Ascending aorta (tissue), 2 donors: Measurements from ENCODE around the gene PDE4B. TPM values are rescaled to one million over a fixed set of nuclear protein-coding genes. Genes with fewer than 3 reads are reported as not detected.

Source experiments
- DNase-seq, 2 donors: peaks; one replicate each; pipeline ENCODE4 v3.0.0-alpha.2; 2019; ENCODE audit warnings: low spot score in 2 of 2
- H3K27ac ChIP-seq, 2 donors: fragments of 200-600 bp; sonication (generic); one replicate each; pipeline ENCODE4 v1.5.1; 2016 to 2017; ENCODE audit warnings: mild to moderate bottlenecking in 1 of 2
- H3K27me3 ChIP-seq: fragments of 200-600 bp; sonication (generic); one replicate; pipeline ENCODE4 v1.5.1; 2017
- H3K36me3 ChIP-seq, 2 donors: fragments of 200-600 bp; sonication (generic); one replicate each; pipeline ENCODE4 v1.5.1; 2016
- H3K4me1 ChIP-seq, 2 donors: fragments of 200-600 bp; sonication (generic); one replicate each; pipeline ENCODE4 v1.5.1; 2016 to 2017; ENCODE audit warnings: mild to moderate bottlenecking in 1 of 2
- H3K4me3 ChIP-seq, 2 donors: fragments of 200-600 bp; sonication (generic); one replicate each; pipeline ENCODE4 v1.5.1; 2016 to 2017; ENCODE audit warnings: mild to moderate bottlenecking in 1 of 2
- H3K9me3 ChIP-seq, 2 donors: fragments of 200-600 bp; sonication (generic); one replicate each; pipeline ENCODE4 v1.5.1; 2016
- intact Hi-C: fragments of 100-400 bp; cut with DNase I; formaldehyde crosslinking; loops from one replicate; pipeline ENCODE4 v1.15.1; 2023
- total RNA-seq: library from RNA; depleted of rRNA; stranded (reverse); fragments of >200 nt; gene quantifications from one replicate; pipeline ENCODE4 v1.1.0, GENCODE V29; 2016
- TF ChIP-seq, protein P1 (sequence below), 3 experiments: fragments of 200-600 bp in 2 of 3; fragments of 450-650 bp in 1 of 3; sonication (generic) in 2 of 3; IDR thresholded peaks; one replicate each; pipeline ENCODE4 v1.5.1; 2016 to 2019; ENCODE audit warnings: antibody characterized with exemption in 3 of 3, mild to moderate bottlenecking in 1 of 3, moderate library complexity in 1 of 3

Gene PDE4B
- total RNA-seq, 1 donor from 2014 or later, result 4.5 TPM

DNA sequence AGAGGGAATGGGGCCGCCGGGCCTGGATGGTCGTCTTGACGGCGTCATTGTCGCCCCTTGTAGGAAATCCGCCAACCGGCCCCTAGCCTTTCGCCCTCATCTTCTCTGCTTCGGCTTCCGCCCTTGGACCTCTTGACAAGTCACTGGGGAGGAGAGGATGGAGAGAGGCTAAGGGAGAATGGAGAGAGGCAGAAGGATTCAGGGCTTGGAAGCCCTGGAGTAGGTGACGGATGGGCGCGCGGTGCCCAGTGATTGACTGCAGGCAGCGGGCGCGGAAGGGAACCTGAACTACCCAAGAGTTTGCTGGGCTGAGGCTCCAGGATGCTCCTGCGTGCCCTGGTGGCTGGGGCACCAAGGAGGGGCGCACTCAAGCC, 651 bp downstream of the PDE4B start:
- H3K4me3 ChIP-seq, result peak overlapping the region; percentile 21 to 52
- H3K9me3 ChIP-seq, result no peaks in the 10 kb centered on the region
- no peaks in the 10 kb centered on the region for H3K4me1 ChIP-seq
- intact Hi-C loops, result no loop called here
- no peak for DNase-seq
- TF ChIP-seq, protein P1, sequence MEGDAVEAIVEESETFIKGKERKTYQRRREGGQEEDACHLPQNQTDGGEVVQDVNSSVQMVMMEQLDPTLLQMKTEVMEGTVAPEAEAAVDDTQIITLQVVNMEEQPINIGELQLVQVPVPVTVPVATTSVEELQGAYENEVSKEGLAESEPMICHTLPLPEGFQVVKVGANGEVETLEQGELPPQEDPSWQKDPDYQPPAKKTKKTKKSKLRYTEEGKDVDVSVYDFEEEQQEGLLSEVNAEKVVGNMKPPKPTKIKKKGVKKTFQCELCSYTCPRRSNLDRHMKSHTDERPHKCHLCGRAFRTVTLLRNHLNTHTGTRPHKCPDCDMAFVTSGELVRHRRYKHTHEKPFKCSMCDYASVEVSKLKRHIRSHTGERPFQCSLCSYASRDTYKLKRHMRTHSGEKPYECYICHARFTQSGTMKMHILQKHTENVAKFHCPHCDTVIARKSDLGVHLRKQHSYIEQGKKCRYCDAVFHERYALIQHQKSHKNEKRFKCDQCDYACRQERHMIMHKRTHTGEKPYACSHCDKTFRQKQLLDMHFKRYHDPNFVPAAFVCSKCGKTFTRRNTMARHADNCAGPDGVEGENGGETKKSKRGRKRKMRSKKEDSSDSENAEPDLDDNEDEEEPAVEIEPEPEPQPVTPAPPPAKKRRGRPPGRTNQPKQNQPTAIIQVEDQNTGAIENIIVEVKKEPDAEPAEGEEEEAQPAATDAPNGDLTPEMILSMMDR (IDR thresholded peaks at IDR 0.05), result no peak
- H3K27me3 ChIP-seq, result no peaks in the 10 kb centered on the region
- H3K27ac ChIP-seq, result no peak overlapping the region
- H3K36me3 ChIP-seq, result no peaks in the 10 kb centered on the region

DNA sequence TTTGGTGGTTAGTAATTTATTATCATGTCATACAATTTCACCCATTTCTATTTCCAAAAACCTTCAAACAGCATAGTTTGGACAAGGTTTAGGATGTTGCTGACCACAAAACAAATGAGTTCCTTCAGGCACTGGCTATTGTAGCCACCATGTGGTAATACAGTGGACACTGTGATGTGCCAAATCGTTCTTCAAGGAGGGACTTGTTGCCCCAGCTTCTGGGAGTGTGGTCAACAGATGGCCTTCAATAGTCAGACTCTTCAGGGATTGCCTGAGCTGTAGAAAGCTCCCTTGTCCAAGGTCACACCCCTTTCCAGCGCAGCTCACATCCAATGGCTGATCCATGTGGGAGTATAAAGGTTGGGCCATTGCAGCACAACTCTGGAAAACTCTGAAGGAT, 2.6 kb downstream of the PDE4B start:
- no peak overlapping the region for H3K4me3 ChIP-seq
- DNase-seq, result no peak
- intact Hi-C loops, result no loop called here
- H3K9me3 ChIP-seq, result no peaks in the 10 kb centered on the region
- no peaks in the 10 kb centered on the region for H3K27me3 ChIP-seq
- TF ChIP-seq, protein P1 (IDR thresholded peaks at IDR 0.05), result no peak
- no peaks in the 10 kb centered on the region for H3K4me1 ChIP-seq
- no peaks in the 10 kb centered on the region for H3K36me3 ChIP-seq
- H3K27ac ChIP-seq, result no peak overlapping the region

DNA sequence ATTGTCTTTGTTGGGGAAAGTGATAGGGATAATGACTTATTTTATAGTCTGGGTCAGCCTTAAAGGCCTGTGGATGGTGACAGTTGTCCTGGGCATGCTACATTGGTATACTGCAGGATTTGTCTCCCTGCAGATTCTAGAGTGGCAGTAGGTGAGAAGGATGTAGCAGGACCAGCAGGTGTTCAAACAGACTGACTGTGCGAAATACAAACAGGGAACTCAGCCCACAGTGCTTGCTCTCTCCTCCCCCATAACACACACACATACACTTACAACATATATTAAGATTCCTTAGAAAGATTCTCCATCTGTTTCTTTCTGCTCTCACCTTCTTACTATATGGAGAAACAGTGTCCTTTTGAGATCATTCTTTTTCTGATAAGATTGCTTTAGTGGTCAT, 6.9 kb downstream of the PDE4B start:
- Histone ChIP-seq H3K36me3 (no peaks in the 10 kb centered on the region), H3K4me3 (no peak overlapping the region), H3K4me1 (no peaks in the 10 kb centered on the region), H3K27ac (no peak overlapping the region), H3K9me3 (no peaks in the 10 kb centered on the region), H3K27me3 (no peaks in the 10 kb centered on the region)
- intact Hi-C loops, result no loop called here
- no peak for DNase-seq
- TF ChIP-seq, protein P1 (IDR thresholded peaks at IDR 0.05), result no peak

DNA sequence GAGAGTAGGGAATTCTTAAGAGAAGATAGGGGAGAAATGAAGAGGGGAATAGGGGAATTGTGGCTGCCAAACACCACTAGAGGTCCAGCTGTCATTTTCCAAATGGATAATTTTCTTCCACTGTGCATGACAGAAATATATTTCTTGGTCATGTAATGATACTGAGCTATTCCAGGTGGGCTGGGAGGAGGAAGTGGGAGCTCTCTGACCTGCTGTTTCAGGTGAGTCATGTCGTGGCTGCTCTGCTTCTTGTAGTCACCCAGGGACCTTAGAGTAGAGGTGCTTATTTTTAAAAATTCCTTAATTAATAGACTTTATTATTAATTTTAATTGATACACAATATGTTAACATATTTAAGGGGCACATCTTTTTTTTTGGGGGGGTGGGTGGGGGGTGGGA, 11.9 kb downstream of the PDE4B start:
- H3K4me1 ChIP-seq, result no peaks in the 10 kb centered on the region
- intact Hi-C loops, result no loop called here

DNA sequence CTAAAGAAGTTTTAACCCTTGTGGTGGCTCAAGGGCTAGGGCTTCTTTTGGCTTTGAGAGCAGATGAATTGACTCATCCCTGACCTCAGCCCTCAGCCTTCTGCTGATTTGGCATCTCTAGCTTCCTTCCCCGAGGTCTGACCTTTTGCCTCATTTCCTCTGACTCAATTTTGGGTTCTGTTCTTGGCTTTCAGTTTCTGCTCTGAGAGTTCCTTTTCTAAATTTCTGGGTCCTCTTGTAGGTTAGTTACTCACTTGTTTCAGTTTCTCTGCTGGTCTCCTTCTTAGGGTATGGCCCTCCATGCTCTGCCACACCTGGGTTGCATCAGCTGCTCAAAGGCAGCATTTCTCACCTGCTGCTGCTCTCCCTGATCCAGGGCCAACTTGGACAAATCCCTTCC, 19.4 kb downstream of the PDE4B start:
- Histone ChIP-seq H3K36me3 (no peaks in the 10 kb centered on the region), H3K9me3 (no peaks in the 10 kb centered on the region), H3K4me1 (no peaks in the 10 kb centered on the region), H3K27ac (no peak overlapping the region), H3K4me3 (no peak overlapping the region), H3K27me3 (no peaks in the 10 kb centered on the region)
- TF ChIP-seq, protein P1 (IDR thresholded peaks at IDR 0.05), result no peak
- DNase-seq, result no peak
- intact Hi-C loops, result no loop called here

More for the DNA sequence above, 11.9 kb downstream of the PDE4B start:
- no peak for DNase-seq
- no peaks in the 10 kb centered on the region for H3K27me3 ChIP-seq
- no peaks in the 10 kb centered on the region for H3K36me3 ChIP-seq
- H3K27ac ChIP-seq, result no peak overlapping the region
- TF ChIP-seq, protein P1 (IDR thresholded peaks at IDR 0.05), result no peak
- no peaks in the 10 kb centered on the region for H3K9me3 ChIP-seq
- H3K4me3 ChIP-seq, result no peak overlapping the region

DNA sequence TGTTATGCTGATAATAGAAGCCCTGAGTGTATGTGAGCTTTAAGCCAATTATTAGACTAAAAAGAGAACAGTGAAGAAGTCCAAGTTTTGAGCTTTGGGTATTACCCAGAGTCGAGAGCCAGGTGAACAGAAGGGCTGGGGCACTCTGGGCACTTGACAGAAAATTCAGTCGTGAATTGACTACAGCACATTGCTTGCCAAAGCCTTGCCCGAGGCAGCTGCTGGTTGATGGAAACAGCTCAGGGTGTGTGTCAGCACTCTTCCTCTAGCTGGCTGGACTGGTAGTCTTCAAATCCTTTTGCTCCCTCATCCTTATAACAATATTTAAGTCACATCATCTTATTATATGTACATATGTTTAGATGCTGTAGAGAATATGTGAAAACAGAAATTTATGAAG, 21.3 kb downstream of the PDE4B start:
- Histone ChIP-seq H3K4me1 (no peaks in the 10 kb centered on the region), H3K36me3 (no peaks in the 10 kb centered on the region), H3K27ac (no peak overlapping the region), H3K9me3 (no peaks in the 10 kb centered on the region), H3K4me3 (no peak overlapping the region), H3K27me3 (no peaks in the 10 kb centered on the region)
- no peak for DNase-seq
- TF ChIP-seq, protein P1 (IDR thresholded peaks at IDR 0.05), result no peak
- intact Hi-C loops, result no loop called here
